Adrenal gland (tissue), 12 donors: ENCODE data around the gene FAM83D. TPM values are rescaled to one million over a fixed set of nuclear protein-coding genes. Genes with fewer than 3 reads are reported as not detected.
A peak's percentile ranks its signal among the peaks of the same experiment; 100 is the strongest.

Experiments used
- DNase-seq, 7 donors: peaks; one replicate each; pipeline ENCODE4 v3.0.0-alpha.2; 2019 to 2020
- H3K27ac ChIP-seq, 5 donors: fragments of 200-600 bp; sonication (generic) in 4 of 5; 1 replicate in 3 of 5; 2 replicates in 2 of 5; pipeline versions ENCODE4 v1.5.1 to v1.8.0; 2016 to 2020; ENCODE audit warnings: mild to moderate bottlenecking in 1 of 5
- H3K27me3 ChIP-seq: fragments of 200-600 bp; 2 replicates; pipeline ENCODE4 v1.8.0; 2021
- H3K36me3 ChIP-seq, 2 donors: fragments of 200-600 bp; replicated peaks in 1 of 2; 1 replicate in 1 of 2; 2 replicates in 1 of 2; pipeline versions ENCODE4 v1.5.1 to v1.8.0; 2018 to 2022
- H3K4me1 ChIP-seq, 2 donors: fragments of 200-600 bp; replicated peaks in 1 of 2; 1 replicate in 1 of 2; 2 replicates in 1 of 2; pipeline versions ENCODE4 v1.5.1 to v1.8.0; 2018 to 2021
- H3K4me3 ChIP-seq, 4 donors: fragments of 200-600 bp; sonication (generic) in 3 of 4; one replicate each; pipeline ENCODE4 v1.5.1; 2016 to 2018
- H3K9me3 ChIP-seq, 3 donors: fragments of 200-600 bp; sonication (generic) in 1 of 3; replicated peaks in 1 of 3; 1 replicate in 2 of 3; 2 replicates in 1 of 3; pipeline versions ENCODE4 v1.5.1 to v1.8.0; 2016 to 2021
- CTCF ChIP-seq, 6 experiments: fragments of 450-650 bp in 4 of 6; fragments of 200-600 bp in 2 of 6; sonication (generic) in 1 of 6; IDR thresholded peaks; 1 replicate in 5 of 6; 2 replicates in 1 of 6; pipeline versions ENCODE4 v1.5.1 to v1.8.0; 2016 to 2021; ENCODE audit warnings: antibody characterized with exemption in 6 of 6, mild to moderate bottlenecking in 2 of 6, moderate library complexity in 1 of 6
- POLR2A ChIP-seq, 2 donors: fragments of 450-650 bp; IDR thresholded peaks; one replicate each; pipeline ENCODE4 v1.6.1; 2017; ENCODE audit warnings: antibody characterized with exemption in 2 of 2, mild to moderate bottlenecking in 2 of 2, moderate library complexity in 1 of 2
- WGBS, 4 donors: extraction: QIAGEN DNeasy Blood & Tissue Kit in 2 of 4; methylation state at CpG; one replicate each; pipeline versions ENCODE4 v1.1.5 to v1.1.7; 2013 to 2017; 5-methylcytosine and 5-hydroxymethylcytosine counted together
- intact Hi-C, 2 donors: fragments of 100-400 bp; cut with DNase I; formaldehyde crosslinking; loops; one replicate each; pipeline versions ENCODE4 v1.14.1 to v1.15.0; 2022 to 2023
- polyA plus RNA-seq, 3 donors: library from polyadenylated mRNA; stranded (reverse); fragments of 200-250 nt in 2 of 3; fragments of 350-450 nt in 1 of 3; fragmentation: Illumina TruSeq in 1 of 3; extraction: RNeasy Lipid Tissue Mini Kit (QIAGEN cat#74804) in 1 of 3; gene quantifications; one replicate each; pipeline ENCODE4 v1.2.3, GENCODE V29; 2013 to 2014
- total RNA-seq, 9 donors: library from RNA; depleted of rRNA in 4 of 9; stranded (reverse); fragments of >200 nt in 4 of 9; fragments of 120-200 nt in 1 of 9; fragmentation: NEBNext Ultra II Directional in 1 of 9; extraction: Animal tissue kit (Norgen Biotek cat#: 25700) in 1 of 9; gene quantifications; one replicate each; pipeline versions ENCODE4 v1.1.0 to v1.2.4, GENCODE V29; 2013 to 2023
- donor health status: healthy with polysubstance abuse.
- donor health status: Bipolar disorder and iron deficiency.
- donor health status: DM: yes; HTN: yes; CAD: no.
- donor health status: DM: no; HTN: no; CAD: no.
- donor health status: DM: no; HTN: no; CAD: no.
- donor health status: DM: yes; HTN: yes; CAD: no.

Gene FAM83D
- total and polyA plus RNA-seq, 12 donors: 0.14 to 4.5 (median 0.72) TPM; not detected in 1

GRCh38 chr20:38880952-38881735 is 45.1 kb upstream of the FAM83D start:
- TF ChIP-seq CTCF (IDR thresholded peaks at IDR 0.05) (no peak), POLR2A (IDR thresholded peaks at IDR 0.05) (no peak)
- Histone ChIP-seq H3K36me3 (no peaks in the 10 kb centered on the region), H3K4me1 (no peaks in the 10 kb centered on the region), H3K9me3 (no peaks in the 10 kb centered on the region), H3K27ac (no peak overlapping the region), H3K4me3 (no peak overlapping the region), H3K27me3 (no peaks in the 10 kb centered on the region)
- no peak for DNase-seq
- intact Hi-C loops: no loop called here
- WGBS, 4 donors: 70 to 72% (median 71%) methylated on average over 9 to 14 of the region's 14 CpGs

DNA sequence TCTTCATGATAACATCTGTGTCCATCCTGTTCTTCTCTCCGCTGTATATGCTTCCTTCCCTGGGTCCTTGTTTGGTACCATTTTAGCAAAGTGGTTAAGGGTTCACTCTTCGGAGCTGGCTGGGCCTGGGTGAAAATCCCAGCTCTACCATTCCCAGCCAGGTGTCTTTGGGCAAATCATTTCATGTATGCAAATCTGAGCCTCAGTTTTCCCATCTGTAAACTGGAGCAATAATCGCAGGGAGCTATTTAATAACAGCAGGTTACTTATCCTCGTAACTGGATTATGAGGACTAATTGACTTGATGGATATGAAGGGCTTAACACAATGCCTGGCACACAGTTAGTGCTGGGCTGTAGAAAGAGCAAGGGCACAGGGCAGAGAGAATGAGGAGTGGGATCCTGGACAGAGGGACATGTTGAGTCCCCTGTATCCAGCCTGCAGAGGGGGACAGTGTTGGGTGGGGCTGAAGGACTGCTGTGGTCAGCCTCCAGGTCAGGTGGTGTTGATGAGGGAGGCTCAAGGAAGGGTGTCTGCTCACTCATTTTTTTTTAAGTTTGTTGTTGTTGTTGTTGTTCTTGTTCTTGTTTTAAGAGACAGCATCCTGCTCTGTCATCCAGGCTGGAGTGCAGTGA is 44.3 kb upstream of the FAM83D start:
- no peak for DNase-seq
- Histone ChIP-seq H3K27ac (peak overlapping the region in 1 of 5 donors; percentile 3), H3K4me3 (no peak overlapping the region), H3K27me3 (no peaks in the 10 kb centered on the region), H3K9me3 (no peaks in the 10 kb centered on the region), H3K36me3 (no peaks in the 10 kb centered on the region), H3K4me1 (no peaks in the 10 kb centered on the region)
- 90 to 93% (median 92%) methylated on average over 4 of the region's 4 CpGs for WGBS, 4 donors
- TF ChIP-seq CTCF (IDR thresholded peaks at IDR 0.05): no peak
- TF ChIP-seq POLR2A (IDR thresholded peaks at IDR 0.05): no peak
- intact Hi-C loops: no loop called here

GRCh38 chr20:38882600-38882999 is 43.6 kb upstream of the FAM83D start:
- TF ChIP-seq CTCF (IDR thresholded peaks at IDR 0.05) (no peak), POLR2A (IDR thresholded peaks at IDR 0.05) (no peak)
- DNase-seq: no peak
- no peak overlapping the region for H3K4me3 ChIP-seq
- no peak overlapping the region for H3K27ac ChIP-seq
- H3K27me3 ChIP-seq: no peaks in the 10 kb centered on the region
- intact Hi-C loops: no loop called here
- H3K4me1 ChIP-seq: no peaks in the 10 kb centered on the region
- WGBS, 4 donors: 64 to 78% (median 74%) methylated on average over 2 of the region's 2 CpGs
- H3K9me3 ChIP-seq: no peaks in the 10 kb centered on the region
- no peaks in the 10 kb centered on the region for H3K36me3 ChIP-seq

DNA sequence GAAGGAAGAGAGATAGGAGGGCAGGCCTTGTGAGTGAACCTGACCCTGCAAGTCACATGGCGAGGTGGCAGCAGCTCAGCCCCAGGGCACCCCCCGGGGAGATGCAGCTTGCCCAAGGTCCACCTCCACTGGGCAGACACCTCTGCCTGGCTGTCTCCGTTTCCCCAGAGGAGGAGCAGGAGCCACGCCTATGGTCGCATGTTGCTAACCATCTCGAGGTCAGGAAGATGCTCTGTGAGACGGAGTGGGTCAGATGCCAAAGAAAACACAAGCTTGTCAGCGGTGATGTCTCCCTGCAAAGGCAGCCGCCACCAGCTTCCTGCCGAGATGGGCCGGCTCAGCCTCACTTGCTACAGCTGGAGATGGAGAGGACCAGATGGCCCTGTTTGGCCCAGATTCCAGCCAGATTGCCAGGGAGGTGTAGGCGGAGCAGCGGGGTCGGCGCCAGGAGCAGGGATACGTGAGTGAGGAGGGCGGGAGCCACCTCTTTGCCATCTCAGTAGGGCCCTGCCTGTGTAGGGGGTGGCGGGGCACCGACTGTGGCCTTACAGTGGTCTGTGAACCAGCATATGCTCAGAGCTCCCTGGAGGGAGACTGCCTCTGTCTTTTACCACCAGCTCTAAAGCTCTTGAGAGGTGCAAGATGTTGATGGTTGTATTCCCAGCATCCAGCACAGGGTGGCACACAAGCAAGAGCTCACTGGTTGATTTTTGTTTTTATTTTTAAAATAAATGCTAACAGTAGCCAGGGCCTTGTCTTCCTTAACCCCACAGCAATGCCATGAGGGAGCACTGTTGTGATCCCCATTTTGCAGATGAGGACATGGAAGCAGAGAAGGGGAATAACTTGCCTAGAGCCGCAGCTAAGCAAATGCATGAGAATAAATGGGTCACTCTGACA is 42.9 kb upstream of the FAM83D start:
- H3K4me3 ChIP-seq: no peak overlapping the region
- intact Hi-C loops: no loop called here
- no peaks in the 10 kb centered on the region for H3K27me3 ChIP-seq
- H3K27ac ChIP-seq: peak overlapping the region in 1 of 5 donors; percentile 26
- H3K36me3 ChIP-seq: no peaks in the 10 kb centered on the region
- peak; percentile 24 to 90 (median 47) for DNase-seq
- no peaks in the 10 kb centered on the region for H3K9me3 ChIP-seq
- TF ChIP-seq POLR2A (IDR thresholded peaks at IDR 0.05): no peak
- 31 to 51% (median 42%) methylated on average over 4 to 20 of the region's 20 CpGs for WGBS, 4 donors
- H3K4me1 ChIP-seq: no peaks in the 10 kb centered on the region
